CD4-positive, alpha-beta T cell treated with Interleukin-17A for 4 hours (primary cell): ENCODE data around the gene FAM13C.
"Not testable (repeated sequence)": the region's sequence is repeated elsewhere in the genome, so short reads cannot be mapped to it uniquely, and the experiment has no call there.

Experiments
- DNase-seq: peaks from one replicate; pipeline ENCODE4 v3.0.0-alpha.2; 2020; ENCODE audit warnings: mixed read lengths

Gene FAM13C

DNA sequence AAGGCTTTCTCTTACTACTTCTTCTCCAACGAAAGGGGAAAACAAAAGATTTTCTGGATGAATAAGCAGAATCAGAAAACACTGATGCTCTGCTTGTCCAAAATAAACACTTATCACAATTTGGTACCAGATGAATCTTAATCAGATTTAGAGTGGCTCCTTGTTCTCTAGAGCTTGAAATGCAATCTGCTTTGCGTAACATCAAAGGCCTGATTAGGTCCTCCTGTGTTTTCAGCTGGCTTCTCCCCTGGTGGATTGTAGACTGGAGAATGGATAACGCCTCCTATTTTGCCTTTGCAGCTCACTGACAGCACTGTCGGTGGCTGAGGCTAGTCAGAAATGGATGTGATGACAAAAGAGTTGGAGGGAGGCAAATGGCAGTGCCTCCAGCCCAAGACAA lies 91.2 kb downstream of the FAM13C start:
- no peak for DNase-seq

DNA sequence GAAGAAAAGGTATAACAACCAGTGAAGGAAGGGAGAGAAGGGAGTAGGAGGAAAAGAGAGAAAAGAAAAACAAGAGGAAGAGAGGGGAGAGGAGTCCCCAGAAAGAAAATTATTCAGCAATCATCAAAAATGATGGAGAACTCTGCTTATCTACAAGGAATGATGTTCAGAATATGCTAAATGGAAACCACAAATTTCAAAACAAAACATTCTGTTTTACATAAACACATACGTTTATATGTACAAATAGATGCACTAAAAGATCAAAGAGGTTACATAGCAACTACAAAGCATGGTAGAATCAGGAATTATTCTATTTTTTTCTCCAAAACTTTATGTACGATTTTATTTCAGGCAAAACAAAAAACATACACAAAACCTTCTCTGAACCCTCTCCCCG lies 91.9 kb downstream of the FAM13C start:
- no peak for DNase-seq

DNA sequence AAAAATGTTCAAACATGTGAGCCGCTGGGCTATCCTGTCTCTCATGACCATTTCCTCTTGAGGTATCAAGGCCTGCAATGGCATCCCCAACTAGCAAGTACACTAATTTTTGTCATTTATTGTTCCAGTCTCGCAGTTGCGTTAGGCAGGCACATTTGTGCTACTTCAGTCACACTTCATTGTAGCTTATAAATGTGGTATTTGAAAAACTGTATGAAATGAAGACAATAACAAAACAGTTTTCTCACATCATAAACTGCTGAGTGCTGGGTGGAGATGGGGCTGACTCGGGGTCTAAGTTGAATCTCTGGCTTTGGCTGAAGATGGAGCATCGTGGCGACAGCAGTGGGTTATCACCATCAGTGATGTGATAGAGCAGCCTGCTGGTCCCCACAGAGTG lies 92.7 kb downstream of the FAM13C start:
- DNase-seq: no peak

DNA sequence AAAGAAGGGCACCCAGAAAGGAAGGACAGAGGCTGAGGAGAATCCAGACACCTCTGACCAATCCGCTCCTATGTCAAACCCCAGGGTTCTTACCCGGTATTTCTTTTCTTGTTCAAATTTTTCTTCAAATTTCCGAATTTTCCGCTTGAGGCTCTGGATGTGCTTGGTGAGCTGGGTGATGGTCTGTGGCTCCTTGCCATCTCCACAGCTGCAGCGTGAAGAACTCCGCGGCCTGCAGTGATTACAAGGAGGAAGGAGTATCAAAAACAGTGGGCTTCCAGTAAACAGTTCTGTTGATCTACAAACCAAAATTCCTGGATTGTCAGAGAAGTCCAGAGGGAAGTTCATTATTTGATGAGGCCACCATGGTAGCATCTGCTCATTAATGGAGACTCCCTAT lies 93.9 kb downstream of the FAM13C start:
- DNase-seq: no peak

DNA sequence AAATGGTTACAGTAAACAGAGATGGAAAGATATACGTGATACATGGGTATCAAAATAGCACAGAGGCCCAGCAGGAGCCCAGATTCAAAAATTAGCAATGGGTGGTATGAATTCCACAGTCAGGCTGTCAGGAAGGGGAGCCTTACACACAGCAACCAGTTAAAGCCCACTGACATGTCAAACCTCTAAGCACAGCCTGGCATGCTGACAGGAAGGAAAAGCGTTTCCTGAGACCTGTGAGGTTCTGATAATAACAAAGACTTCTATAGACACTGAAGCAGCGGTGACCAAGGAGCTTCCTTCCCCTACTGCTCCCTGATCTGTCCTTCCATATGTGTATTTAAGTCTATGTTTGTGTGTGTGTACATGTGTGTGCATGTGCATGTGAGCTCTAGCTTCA lies 96.0 kb downstream of the FAM13C start:
- no peak for DNase-seq

DNA sequence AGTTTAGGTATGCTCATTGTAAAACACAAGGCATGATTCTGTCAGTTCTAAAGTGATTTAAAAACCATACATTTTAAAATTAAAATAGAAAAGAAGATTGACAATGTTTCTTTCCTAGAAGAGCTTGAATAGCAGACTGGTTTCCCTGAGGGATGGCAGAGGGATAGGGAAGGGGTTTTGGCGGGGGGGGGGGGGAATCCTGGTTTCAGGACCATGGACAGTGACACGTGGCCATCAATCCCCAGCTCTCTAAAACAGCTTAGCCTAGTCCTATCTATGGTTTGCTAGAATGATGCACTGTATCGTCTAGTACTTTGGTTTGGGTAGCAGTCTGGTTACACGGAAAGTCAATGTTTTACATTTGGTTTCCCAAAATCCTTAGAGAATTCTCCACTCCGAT lies 97.2 kb downstream of the FAM13C start:
- no peak for DNase-seq

DNA sequence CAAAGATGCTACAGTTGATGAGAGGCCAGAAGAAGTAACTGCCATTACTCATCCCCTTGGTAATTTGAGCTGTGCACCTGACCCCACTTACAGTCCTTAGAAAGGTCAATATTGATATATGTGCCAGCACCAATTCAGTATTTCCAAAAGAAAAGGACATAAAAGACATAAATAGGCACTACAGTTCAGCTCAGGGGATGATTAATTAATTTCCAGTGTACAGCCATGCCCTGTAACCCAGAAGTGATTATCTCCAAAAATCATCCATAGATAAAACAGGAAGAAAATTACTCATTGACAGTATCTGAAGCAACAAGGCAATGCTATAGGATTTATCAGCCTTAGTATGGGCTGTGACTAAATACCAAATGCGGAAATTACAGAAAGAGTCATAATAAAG lies 103.5 kb downstream of the FAM13C start:
- no peak for DNase-seq

DNA sequence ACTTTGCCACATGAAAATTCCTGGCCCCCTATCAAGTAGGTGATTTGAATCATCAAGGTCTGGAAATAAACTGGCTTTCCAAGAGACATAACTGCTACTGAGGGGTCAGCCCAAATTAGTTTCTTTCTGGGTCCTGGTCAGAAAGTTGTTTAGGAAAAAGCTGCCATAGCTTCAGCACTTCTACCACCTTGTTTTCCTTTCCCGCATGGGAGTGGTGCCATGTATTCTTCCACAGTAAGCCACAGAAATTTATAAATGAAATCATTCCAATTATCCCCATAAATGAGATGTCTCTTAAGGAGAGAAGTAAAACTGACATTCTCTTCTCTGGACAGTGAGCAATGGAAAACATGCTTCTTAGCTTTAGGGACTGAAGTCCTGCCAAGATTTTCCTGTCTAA lies 105.1 kb downstream of the FAM13C start:
- DNase-seq: no peak

DNA sequence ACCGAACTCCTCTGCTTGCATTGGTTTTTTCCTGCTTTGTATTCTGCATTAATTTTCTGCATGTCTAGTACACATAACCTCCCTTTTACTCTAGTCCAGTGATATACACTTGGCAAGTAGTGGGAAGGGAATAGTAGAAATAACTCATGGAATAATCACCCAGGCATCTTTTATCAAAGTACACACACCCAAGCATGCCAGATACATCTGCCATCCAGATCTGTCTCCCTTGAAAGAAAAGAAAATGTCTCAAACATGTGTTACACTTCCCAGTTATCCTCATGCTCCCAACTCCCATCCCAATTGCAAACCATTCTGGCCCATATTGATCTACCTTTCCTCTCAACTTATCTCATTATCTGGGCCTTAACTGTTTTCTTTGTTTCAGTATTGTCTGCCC lies 106.9 kb downstream of the FAM13C start:
- no peak for DNase-seq

DNA sequence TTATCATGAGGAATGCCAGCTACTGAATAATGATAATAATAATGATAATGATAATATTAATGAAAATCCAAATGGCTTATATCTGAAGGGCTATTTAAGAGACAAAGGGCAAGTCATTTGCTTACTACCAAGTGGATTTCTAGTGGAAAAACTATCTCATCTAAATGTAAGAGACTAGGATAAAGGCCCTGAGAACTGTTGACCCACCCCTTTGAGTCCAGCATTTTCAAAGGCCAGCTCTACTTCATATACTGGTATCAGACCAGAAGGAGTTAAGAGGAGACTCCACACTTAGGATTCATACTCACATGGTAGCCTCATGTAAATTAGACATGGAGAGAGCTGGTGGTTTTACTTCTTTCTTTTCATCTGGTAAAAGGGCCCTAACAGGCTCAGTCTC lies 109.9 kb downstream of the FAM13C start:
- no peak for DNase-seq

DNA sequence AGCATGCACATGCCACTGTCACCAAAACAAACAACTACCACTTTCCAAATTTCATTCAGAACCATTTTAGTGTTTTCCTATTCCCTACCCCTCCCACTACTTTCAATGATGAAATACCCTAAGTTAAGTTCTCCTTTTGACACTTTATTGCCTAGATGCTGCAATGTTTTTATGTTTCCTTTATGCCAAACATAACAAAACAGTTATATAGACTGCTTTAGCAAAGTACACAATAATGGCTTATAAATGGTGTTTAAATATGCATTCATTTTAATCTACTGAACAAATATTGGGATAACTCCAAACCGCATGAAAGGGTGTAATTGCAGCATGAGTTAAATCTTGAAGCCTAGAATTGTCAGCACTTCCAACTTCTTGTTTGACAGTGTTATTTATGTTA lies 116.7 kb downstream of the FAM13C start:
- no peak for DNase-seq

DNA sequence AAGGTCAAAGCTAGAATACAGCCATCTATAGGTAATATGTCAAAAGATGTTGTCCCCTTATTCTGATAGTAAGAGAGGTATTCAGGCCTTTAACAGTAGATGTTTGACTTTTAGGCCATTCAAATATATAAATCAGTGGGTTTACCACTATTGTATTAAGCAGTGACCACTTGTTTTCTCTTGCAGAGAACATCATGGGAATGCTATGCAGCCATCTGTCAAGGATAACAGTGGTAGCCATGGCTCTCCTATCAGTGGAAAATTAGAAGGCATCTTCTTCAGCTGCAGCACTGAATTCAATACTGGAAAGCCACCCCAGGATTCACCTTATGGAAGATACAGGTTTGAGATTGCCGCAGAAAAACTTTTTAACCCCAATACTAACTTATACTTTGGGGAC lies 117.5 kb downstream of the FAM13C start:
- no peak for DNase-seq

DNA sequence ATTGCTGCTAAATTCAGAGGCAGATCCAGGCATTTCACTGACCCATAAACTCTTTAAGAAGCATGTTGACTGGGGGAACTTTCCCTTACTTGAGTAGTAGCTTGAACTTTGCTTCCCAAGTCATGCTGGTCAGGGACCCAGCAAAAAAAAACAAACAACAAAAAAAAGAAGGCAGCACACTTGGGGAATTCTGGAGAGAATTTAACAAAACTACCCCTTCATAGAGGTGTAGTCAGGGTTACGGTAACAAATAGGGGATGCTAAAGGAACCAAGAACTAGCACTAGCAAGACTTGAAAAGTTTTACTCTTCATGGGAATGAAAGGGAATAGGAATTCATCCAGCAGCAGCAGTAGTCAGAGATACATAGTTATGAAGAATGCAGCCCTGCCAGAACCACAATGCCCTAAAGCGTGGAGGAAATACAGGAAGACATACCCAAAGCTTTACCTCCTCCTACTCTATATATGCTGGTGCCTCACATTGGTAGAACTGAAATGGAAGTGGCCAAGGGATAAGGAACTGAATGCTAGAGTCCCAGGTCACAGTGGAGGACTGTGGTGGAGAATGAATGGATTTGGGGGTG lies 118.6 kb downstream of the FAM13C start:
- DNase-seq: no peak

DNA sequence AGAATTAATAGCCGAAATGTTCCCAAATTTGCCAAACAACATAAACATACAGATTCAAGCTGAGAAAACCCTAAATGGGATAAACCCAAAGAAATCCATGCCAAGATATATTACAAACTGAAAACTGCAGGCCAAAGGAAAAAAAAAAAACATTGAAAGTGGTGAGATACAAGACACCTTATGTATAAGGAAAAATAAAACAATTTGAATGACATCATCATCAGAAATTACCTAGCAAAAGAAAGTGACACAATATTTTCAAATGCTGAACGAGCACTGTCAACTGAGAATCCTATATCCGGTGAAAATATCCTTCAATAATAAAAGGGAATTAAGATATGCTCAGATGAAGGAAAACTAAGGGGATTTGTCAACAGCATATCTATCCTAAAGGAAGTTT lies 119.4 kb downstream of the FAM13C start:
- DNase-seq: no peak

DNA sequence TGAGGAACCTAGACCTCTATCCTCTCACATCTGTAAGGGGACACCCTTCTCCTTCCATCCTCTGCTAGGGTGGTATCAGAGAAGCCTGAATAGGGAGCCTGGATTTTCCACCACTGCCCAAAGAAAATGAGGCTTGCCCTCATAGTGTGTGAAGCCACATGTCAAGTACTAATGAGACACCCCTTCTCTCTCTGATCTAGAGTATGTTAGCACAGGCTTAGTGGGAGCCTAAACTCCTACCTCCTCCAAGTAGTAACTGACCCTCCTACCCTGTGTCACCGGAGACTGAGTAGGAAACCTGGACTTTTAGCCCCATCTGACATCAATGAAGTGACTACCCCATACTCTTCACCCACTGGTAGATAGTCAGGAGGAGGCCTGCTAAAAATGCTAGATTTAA lies 120.3 kb downstream of the FAM13C start:
- DNase-seq: no peak

DNA sequence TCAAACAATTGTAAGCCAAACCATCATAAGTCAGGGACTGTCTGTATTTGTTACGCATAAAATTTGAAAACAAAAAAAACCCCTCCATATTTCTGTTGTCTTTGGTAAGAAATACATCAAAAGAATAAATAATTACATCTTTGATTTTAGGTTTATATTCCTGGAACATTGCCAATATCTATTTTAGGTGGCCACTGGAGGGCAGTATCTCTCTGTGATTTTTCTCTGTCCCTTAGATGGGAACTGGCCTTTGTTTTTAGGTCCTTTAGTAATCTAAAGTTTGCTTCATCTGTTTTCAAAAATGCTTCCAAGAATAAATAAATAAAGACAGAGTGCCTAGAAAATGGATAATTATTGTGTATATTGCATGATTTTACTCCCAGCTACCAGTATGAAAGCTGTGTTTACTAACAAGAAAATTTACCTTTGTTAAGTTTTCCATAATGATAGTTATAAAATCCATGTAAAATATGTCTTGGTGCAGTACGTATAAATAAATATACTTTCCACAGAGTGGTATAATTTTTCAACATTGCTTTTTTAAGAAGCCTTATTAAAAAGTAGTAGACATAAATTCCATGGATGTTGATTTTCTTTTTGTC lies 121.7 kb downstream of the FAM13C start:
- no peak for DNase-seq

DNA sequence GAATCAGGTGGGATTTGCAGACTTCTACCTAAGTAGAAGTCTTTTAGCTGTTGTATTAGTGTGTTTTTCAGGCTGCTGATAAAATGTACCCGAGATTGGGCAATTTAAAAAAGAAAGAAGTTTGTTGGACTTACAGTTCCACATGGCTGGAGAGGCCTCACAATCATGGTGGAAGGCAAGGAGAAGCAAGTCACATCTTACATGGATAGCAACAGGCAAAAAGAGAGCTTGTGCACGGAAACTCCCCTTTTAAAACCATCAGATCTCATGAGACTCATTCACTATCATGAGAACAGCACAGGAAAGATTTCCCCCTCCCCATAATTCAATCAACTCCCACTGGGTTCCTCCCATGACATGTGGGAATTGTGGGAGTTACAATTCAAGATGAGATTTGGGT lies 123.2 kb downstream of the FAM13C start:
- DNase-seq: not testable (repeated sequence)

DNA sequence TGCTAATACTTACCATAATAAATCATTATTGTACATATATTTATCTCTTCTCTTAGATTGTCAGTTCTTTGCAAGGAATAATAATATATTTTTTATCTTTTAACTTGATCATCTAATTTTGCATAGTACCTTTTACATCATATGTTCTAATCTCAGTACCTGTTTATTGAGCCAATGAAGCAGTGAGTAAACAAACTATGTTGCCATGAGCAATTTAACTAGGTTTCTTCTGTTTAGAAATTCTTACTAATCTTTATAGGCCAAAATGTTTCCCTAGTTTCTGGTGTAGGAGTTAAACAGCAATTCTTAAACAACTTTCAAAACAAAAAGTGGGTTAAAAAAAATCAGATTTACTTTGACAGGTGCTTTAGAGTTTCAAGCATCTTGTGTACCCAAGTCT lies 124.6 kb downstream of the FAM13C start:
- DNase-seq: no peak

DNA sequence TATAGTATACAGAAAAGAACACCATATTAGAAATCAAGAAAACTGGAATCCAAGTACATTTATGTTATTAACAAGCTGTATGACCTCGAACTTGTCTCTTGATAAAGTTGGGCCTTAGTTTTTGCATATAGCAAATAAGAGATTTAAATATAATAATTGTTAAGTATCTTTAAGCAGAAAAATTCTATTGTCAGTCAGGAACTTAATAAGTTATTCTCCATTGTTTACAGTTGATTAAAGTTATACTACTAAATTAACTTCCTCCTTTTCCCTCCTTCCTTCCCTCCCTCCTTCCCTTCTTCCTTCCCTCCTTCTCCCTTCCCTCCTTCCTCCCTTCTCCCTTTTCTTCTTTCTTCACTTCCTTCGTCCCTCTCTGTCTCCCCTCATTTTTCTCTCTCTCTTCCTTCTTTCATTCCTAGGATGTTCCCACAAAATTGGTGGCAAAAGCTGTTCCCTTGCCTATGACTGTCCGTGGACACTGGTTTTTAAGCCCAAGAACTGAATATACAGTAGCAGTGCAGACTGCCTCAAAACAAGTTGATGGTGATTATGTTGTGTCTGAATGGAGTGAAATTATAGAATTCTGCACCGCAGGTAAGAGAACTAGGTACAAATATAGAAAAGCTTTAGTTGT lies 126.2 kb downstream of the FAM13C start:
- DNase-seq: no peak

DNA sequence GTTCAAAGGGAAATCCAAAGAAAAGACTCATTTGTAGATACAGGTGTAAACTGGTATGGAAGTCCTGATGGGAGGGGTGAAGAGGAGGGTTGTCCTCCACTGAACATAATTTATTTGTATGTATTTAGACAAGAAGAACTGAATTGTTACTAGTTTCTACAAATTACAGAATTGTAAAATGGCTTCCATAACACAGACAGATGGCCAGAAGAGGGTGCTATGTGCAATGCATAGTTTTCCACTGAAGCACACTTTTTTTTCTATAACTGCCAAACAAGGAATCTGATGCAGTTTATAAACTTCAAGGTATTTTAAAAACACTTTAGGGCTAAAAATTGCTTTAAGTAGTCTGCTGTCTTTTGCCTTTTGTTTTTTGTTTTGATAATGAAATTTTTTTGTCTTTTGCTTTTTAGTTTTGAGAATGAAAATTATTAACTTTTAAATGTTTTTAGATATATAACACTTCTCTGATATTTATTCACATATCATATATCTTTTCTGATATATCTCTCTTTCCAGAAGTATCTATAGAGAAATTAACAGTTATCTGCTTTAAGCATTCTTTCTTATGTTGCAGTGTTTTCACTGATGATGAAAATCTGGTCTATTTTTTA lies 127.4 kb downstream of the FAM13C start:
- DNase-seq: no peak

DNA sequence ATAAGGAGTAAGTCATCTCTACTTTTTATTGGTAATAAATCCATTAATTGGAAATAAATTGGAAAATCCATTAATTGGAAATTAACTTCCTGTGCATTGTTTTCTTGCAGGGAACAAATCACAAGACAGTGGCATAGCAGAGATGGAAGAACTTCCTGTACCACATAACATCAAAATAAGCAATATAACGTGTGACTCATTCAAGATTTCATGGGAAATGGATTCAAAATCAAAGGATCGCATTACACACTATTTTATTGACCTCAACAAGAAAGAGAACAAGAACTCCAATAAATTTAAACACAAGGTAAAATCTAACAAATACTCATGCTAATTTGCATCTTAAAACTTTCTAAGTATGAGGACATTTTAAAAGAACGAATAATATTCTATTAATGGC lies 128.2 kb downstream of the FAM13C start:
- no peak for DNase-seq

DNA sequence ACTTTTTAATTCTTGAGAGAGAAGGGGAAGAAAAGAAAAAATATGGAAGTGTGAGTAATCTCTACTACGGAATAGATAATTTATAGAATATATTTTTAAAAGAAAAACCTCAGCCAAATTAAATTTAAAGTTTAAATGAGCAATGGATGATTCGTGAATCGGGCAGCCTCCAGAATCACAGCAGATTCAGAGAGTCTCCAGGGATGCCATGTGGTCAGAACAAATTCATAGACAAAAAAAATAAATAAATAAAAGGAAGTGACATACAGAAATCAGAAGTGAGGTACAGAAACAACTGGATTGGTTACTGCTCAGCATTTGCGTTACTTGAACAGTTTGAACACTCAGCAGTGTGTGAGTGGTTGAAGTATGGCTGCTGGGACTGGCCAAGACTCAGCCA lies 132.9 kb downstream of the FAM13C start:
- DNase-seq: no peak

DNA sequence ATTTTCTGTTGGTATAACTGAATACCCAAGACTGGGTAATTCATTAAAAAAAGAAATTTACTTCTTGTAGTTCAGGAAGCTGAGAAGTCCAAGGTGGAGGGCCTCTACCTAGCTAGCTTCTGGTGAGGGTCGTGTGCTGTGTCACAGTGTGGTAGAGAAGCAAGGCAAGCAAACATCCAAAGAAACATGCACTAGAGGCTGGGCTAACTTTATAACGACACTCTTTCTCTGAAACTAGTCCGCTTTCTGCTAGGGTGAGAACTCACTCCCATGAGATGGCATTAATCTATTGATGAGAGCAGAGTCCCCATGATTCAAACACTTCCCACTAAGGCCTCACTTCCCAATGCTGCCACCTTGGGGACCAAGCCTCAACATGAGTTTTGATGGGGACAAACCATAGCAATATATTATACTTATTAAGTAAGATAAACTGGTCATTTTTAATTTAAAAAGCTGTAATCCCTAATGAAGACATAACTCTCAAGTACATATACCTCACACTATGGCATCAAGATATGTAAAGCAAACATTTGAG lies 135.1 kb downstream of the FAM13C start:
- DNase-seq: no peak

DNA sequence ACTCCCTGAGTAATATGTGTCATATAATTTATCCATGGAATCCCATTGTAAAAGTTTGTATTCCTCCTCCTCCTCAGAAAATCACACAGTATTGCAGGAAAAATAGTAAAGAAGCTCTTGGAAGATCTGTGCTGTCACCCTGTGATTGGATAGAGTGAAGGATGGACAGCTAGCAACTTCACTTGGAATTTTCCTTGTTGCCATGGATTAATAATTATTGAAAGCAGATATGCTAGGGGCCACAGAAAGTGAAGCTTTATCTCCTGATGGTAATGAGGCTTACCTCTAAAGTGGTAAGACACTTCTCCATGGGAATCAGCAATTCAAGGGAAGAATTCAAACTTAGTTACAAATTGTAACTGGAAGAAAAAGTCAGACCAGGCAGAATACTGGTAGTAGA lies 137.1 kb downstream of the FAM13C start:
- DNase-seq: no peak
